CMK (cell line): ENCODE results near the gene CYP27A1.

Experiments
- DNase-seq: peaks from one replicate; pipeline ENCODE4 v3.0.0-alpha.2; 2010; ENCODE audit warnings: low read depth

Gene CYP27A1

DNA sequence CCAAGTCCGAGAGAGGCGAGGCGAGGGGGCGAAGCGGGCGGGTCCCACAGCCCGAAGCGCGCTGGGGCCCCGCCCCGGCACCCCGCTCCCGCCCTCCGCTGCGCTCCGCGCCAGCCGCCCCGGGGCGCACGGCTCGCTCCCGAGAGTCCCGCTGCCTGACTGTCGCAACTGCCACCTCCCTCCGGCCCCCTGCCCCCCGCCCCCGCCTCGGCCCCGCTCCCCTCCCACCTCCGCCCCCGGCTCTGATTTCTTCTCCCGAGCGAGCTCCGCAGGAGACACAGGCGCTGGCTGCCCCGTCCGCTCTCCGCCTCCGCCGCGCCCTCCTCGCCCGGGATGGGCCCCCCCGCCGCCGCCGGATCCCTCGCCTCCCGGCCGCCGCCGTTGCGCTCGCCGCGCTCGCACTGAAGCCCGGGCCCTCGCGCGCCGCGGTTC, 77.6 kb downstream of the CYP27A1 start, which contains the start of gene WNT6:
TSS of gene WNT6 (plus strand) at position 250 of the 432 bp plus-strand sequence. CDS start 233 bp downstream, outside the sequence.
- DNase-seq = no peak

DNA sequence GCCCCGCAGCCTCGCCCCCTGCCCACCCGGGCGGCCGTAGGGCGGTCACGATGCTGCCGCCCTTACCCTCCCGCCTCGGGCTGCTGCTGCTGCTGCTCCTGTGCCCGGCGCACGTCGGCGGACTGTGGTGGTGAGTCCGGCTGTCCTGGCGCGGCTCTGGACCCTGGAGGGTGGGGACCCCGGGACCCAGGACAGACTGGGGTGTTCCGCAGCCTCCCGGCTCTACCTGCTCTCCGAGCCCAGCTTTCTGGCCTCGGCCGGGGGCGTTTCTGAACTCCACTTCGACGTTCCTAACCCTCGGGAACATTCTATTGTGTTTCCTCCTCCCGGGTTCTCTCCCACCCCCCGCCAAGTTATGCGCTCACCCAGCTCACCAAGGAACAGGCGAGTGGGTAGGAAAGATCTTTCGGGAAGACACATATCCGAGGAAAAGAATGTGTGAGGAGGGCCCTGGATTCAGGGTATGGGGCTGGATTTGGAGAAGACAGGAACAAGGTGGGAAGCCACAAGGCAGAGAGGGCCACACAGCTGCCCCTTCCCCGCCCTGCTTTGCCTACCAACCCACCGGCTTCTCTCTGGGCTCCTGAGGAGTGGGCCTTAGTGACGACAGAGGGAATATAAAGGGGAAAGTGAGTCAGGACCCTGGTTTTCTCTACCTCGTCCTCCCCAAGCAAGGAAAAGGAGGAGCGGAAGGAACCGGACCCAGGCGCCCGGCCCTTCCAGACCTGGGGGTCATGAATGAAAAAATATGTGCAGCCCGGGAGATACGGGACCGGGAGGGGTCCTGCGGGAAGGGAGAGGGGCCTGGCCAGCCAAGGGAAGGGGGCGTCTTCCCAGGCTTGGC, 78.3 kb downstream of the CYP27A1 start:
- no peak for DNase-seq

DNA sequence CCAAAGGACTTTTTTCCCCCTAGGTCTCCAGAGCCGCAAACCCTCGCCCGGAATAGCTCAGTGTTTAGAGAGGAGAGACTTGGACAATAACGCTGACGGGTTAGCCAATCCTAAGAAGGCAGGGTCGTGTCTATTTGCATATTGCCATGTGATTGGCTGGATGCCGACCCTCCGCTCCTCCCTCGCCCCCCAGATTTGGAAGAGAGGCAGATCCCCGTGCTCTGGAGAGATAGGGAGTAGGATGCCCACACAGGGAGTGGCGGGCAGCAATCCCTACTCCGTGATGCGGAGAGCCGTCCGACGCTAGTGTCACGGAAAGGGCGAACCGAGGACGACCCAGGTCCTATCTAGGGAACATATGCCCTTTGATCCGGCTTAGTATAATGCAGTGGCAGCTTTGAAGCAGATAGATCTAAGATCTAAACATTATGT, 79.0 kb downstream of the CYP27A1 start:
- DNase-seq = no peak

DNA sequence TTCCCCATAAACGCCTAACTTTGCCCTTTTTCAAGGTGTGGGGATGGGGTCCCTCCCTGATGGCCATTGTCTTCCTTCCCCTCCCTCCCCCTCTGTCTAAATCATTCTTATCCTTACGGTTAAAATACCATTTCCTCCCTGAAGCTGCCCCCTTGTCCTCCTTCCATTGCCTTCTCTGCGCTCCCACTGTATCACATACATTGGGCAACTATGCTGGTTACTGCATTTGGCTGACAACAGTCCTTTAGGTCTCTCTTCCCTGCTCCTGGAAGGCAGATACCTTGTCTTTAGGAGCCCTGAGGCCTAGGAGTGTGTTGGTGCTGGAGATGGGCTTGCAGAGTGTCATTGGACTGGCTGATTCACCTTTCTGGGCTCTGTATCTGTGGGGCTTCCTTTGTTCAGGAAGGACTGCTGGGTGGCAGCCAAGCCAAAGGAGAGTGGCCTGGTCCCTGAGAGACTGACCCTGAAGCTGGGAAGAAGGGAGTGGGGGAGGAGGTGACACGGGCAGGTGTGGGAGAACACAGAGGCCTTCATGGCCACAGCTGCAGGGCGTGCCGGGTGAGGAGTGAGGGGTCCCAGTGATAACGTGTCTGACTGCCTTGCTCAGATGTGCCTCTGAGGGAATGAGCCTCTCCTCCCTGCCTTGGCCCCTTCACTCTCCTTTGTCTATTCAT, 79.8 kb downstream of the CYP27A1 start:
- DNase-seq = no peak

DNA sequence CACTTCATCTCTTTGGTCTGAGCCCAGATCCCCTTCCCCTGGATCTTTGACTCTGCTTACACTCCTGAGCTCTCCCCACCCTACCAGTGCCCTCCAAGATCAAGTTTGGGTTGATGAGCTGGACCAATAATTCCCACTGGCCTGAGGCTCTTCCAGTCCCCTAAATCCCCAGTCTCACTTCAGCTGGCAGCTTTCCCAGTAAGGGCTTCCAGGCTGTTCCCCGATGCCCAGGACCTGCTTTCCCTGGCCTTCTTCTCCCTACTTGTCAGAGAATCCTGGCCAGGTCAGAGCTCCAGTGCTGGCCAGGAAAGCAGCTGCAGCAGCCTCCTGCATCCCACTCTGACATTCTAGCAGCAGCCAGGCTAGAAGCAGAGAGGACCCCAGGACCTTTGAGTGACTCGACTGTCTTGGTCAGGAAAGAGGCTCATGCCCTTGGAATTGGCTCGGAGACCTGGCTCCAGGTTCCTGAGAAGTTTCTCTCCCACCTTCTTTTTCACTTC, 81.1 kb downstream of the CYP27A1 start:
- DNase-seq = no peak
